Endothelial cell of umbilical vein (primary cell): ENCODE results near the gene MYL3. TPM values are rescaled to one million over a fixed set of nuclear protein-coding genes. Genes with fewer than 3 reads are reported as not detected.

Experiments
- BruUV-seq: library from RNA; stranded (reverse); fragments of 400-500 nt; replicated peaks from 2 replicates; lab custom pipeline; 2021; lab: Mats Ljungman, UMichigan
- CTCF ChIA-PET: fragments of 300-600, 350-600 bp; sonication (Branson Sonifier 250); formaldehyde crosslinking; loops from one replicate; lab custom pipeline; 2021; ENCODE audit warnings: antibody characterized with exemption, inconsistent platforms; lab: Charles Lee
- POLR2A ChIA-PET: fragments of 300-600, 350-600 bp; sonication (Branson Sonifier 250); formaldehyde crosslinking; loops from one replicate; lab custom pipeline; 2021; ENCODE audit warnings: antibody characterized with exemption, inconsistent platforms; lab: Charles Lee
- DNase-seq: peaks from one replicate; pipeline ENCODE4 v3.0.0-alpha.2; 2011; ENCODE audit warnings: low read depth, low spot score
- FAIRE-seq: peaks from 2 replicates; lab custom pipeline; 2011; peaks lifted over from hg19 to GRCh38; lab: Jason Lieb, UNC
- H2AFZ ChIP-seq: 2 replicates; pipeline ENCODE4 v1.6.0; 2012; ENCODE audit warnings: low read depth, low read length, control low read depth, inconsistent platforms
- H3K27ac ChIP-seq: 2 replicates; pipeline ENCODE4 v1.5.1; 2011; ENCODE audit warnings: low read depth, mild to moderate bottlenecking, control low read depth, low read length, moderate library complexity; ENCODE audit not compliant: insufficient read depth
- H3K27me3 ChIP-seq, 2 experiments: 2 replicates each; pipeline versions ENCODE4 v1.6.0 to v1.6.1; 2011; ENCODE audit warnings: low read length in 2 of 2, mixed read lengths in 1 of 2; ENCODE audit not compliant: control insufficient read depth in 2 of 2, insufficient read depth in 2 of 2
- H3K36me3 ChIP-seq, 2 experiments: 2 replicates in 1 of 2; 3 replicates in 1 of 2; pipeline ENCODE4 v1.5.1; 2011; ENCODE audit warnings: low read length in 2 of 2, mild to moderate bottlenecking in 1 of 2, moderate library complexity in 1 of 2; ENCODE audit not compliant: control insufficient read depth in 2 of 2, insufficient read depth in 2 of 2; ENCODE audit errors: extremely low read depth in 1 of 2
- H3K4me1 ChIP-seq: 3 replicates; pipeline ENCODE4 v1.5.1; 2011; ENCODE audit warnings: mild to moderate bottlenecking, low read length; ENCODE audit not compliant: control insufficient read depth, insufficient read depth; ENCODE audit errors: extremely low read depth
- H3K4me2 ChIP-seq: 2 replicates; pipeline ENCODE4 v1.6.1; 2011; ENCODE audit warnings: low read length, control low read depth, mixed read lengths; ENCODE audit not compliant: insufficient read depth
- H3K4me3 ChIP-seq, 3 experiments: fragments of 200-600 bp in 1 of 3; sonication (generic), shearing (Covaris generic) in 1 of 3; replicated peaks in 1 of 3; 2 replicates each; pipeline ENCODE4 v1.5.1; 2011 to 2016; ENCODE audit warnings: control low read depth in 3 of 3, low read length in 3 of 3, mild to moderate bottlenecking in 2 of 3, inconsistent platforms in 1 of 3, low read depth in 1 of 3, moderate library complexity in 1 of 3; ENCODE audit not compliant: insufficient read depth in 1 of 3
- H3K79me2 ChIP-seq: 2 replicates; pipeline ENCODE4 v1.6.0; 2012; ENCODE audit warnings: low read length, inconsistent platforms; ENCODE audit not compliant: control insufficient read depth, insufficient read depth
- H3K9ac ChIP-seq: replicated peaks from 2 replicates; pipeline ENCODE3; 2011; ENCODE audit warnings: low read length, control low read depth; ENCODE audit not compliant: insufficient read depth; ENCODE audit errors: extremely low read depth
- H3K9me1 ChIP-seq: replicated peaks from 3 replicates; pipeline ENCODE4 v1.6.0; 2011; ENCODE audit warnings: mild to moderate bottlenecking, low read length; ENCODE audit not compliant: control insufficient read depth, insufficient read depth; ENCODE audit errors: extremely low read depth
- H3K9me3 ChIP-seq: replicated peaks from 2 replicates; pipeline ENCODE4 v1.5.1; 2012; ENCODE audit warnings: low read length, inconsistent platforms; ENCODE audit not compliant: control insufficient read depth, insufficient read depth
- H4K20me1 ChIP-seq: replicated peaks from 2 replicates; pipeline ENCODE3; 2011; ENCODE audit warnings: mild to moderate bottlenecking, low read length; ENCODE audit not compliant: control insufficient read depth, insufficient read depth; ENCODE audit errors: extremely low read depth
- EZH2 ChIP-seq: IDR thresholded peaks from 2 replicates; pipeline ENCODE4 v1.6.1; 2012; ENCODE audit warnings: borderline replicate concordance, low read depth, mild to moderate bottlenecking, moderate library complexity, low read length, inconsistent platforms; ENCODE audit not compliant: severe bottlenecking
- FOS ChIP-seq: IDR thresholded peaks from 2 replicates; pipeline ENCODE4 v1.6.1; 2011; ENCODE audit warnings: mild to moderate bottlenecking, low read length, moderate library complexity, borderline replicate concordance; ENCODE audit not compliant: insufficient read depth
- GATA2 ChIP-seq: IDR thresholded peaks from 2 replicates; pipeline ENCODE4 v1.7.0; 2011; ENCODE audit warnings: low read depth, mild to moderate bottlenecking, moderate library complexity, mixed read lengths, low read length; ENCODE audit not compliant: insufficient read length, insufficient read depth
- JUN ChIP-seq: IDR thresholded peaks from 2 replicates; pipeline ENCODE4 v1.6.1; 2011; ENCODE audit warnings: borderline replicate concordance, low read depth; ENCODE audit not compliant: insufficient read length, insufficient read depth
- MYC ChIP-seq: IDR thresholded peaks from one replicate; pipeline ENCODE4 v1.6.1; 2011; ENCODE audit warnings: mild to moderate bottlenecking, low read depth, low read length
- POLR2A ChIP-seq: IDR thresholded peaks from 2 replicates; pipeline ENCODE4 v1.6.1; 2012; ENCODE audit warnings: low read depth, mild to moderate bottlenecking, control low read depth, low read length
- POLR2AphosphoS5 ChIP-seq: IDR thresholded peaks from 2 replicates; pipeline ENCODE4 v1.6.1; 2012; ENCODE audit warnings: low read depth, mild to moderate bottlenecking, control low read depth, low read length, moderate library complexity; ENCODE audit not compliant: insufficient read depth
- dilution Hi-C: fragments of 300-500 bp; cut with MboI; formaldehyde crosslinking; loops from one replicate; pipeline ENCODE4 v1.15.0; 2019; ENCODE audit warnings: low sequenced_read_pairs; ENCODE audit not compliant: extremely low pct_ligation_motif_present
- intact Hi-C: fragments of 100-400 bp; cut with micrococcal nuclease; formaldehyde crosslinking; loops from one replicate; pipeline ENCODE4 v1.10.0; 2022
- polyA plus RNA-seq, 4 experiments: library from polyadenylated mRNA; depleted of rRNA in 3 of 4; stranded (reverse) in 3 of 4; unstranded in 1 of 4; fragments of >200 nt; gene quantifications; 2 replicates each; pipeline versions ENCODE4 v1.2.1 to v1.2.3, GENCODE V29; 2011 to 2012; ENCODE audit warnings: missing spikeins in 1 of 4
- total RNA-seq: library from RNA; stranded (reverse); gene quantifications from 2 replicates; pipeline ENCODE4 v1.2.3, GENCODE V29; 2021
- TF ChIP-seq, protein P1 (sequence below), 2 donors: IDR thresholded peaks; 1 replicate in 1 of 2; 2 replicates in 1 of 2; pipeline ENCODE4 v1.5.1; 2011; ENCODE audit warnings: low read length in 2 of 2, mild to moderate bottlenecking in 2 of 2, moderate library complexity in 2 of 2, control low read depth in 1 of 2, inconsistent platforms in 1 of 2, low read depth in 1 of 2; ENCODE audit not compliant: insufficient read depth in 1 of 2; ENCODE audit errors: extremely low read depth in 1 of 2
- TF ChIP-seq, protein P2 (sequence below): IDR thresholded peaks from 2 replicates; pipeline ENCODE4 v1.6.1; 2011; ENCODE audit not compliant: insufficient read depth, insufficient read length

Gene MYL3
- total and polyA plus RNA-seq, 2 donors (not counting 3 experiments of a cell fraction or from before 2014, with no cell fraction given) = not detected

DNA sequence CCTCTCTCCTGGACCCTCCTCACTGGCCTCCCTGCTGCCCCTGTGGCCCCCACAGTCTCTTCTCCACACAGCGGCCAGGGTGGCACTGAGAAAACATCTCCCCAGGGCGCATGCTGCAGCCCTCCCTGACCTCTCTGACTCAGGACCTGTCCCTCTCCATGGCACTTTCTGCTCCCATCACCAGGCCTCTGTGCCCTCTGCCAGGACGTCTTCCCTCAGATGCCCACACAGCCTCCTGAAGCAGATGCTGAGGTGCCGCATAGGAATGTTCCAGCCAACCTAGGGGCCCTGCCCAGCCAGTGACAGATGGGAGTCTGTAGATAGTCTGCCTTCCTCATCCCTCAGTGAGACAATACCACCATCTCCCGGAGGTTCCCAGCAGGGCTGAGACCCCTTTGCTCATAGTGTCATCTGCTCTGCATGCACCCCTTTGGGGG is 8.7 kb downstream of the MYL3 start:
- no peak for DNase-seq
- H3K4me2 ChIP-seq = no peak overlapping the region
- no peaks in the 10 kb centered on the region for H3K36me3 ChIP-seq
- no peaks in the 10 kb centered on the region for H3K79me2 ChIP-seq
- no peak overlapping the region for H3K27ac ChIP-seq
- no peak for FAIRE-seq
- H2AFZ ChIP-seq = no peak overlapping the region
- no peaks in the 10 kb centered on the region for H4K20me1 ChIP-seq
- intact Hi-C loops (no loop called here), dilution Hi-C loops (no loop called here)
- H3K9me1 ChIP-seq = no peaks in the 10 kb centered on the region
- H3K9ac ChIP-seq = no peak overlapping the region
- H3K4me1 ChIP-seq = no peaks in the 10 kb centered on the region
- BruUV-seq = no TSS peak
- ChIA-PET CTCF (interaction anchor here (0.9 kb wide), 1 partner anchor 9 kb away, joined by 3 read pairs; no protein-coding TSS in a partner anchor), POLR2A (no interaction called here)
- H3K4me3 ChIP-seq = no peak overlapping the region
- no peaks in the 10 kb centered on the region for H3K9me3 ChIP-seq
- TF ChIP-seq EZH2 (no peak), POLR2AphosphoS5 (no peak), FOS (no peak), JUN (no peak), MYC (no peak), GATA2 (no peak), POLR2A (no peak)
- TF ChIP-seq, protein P1, sequence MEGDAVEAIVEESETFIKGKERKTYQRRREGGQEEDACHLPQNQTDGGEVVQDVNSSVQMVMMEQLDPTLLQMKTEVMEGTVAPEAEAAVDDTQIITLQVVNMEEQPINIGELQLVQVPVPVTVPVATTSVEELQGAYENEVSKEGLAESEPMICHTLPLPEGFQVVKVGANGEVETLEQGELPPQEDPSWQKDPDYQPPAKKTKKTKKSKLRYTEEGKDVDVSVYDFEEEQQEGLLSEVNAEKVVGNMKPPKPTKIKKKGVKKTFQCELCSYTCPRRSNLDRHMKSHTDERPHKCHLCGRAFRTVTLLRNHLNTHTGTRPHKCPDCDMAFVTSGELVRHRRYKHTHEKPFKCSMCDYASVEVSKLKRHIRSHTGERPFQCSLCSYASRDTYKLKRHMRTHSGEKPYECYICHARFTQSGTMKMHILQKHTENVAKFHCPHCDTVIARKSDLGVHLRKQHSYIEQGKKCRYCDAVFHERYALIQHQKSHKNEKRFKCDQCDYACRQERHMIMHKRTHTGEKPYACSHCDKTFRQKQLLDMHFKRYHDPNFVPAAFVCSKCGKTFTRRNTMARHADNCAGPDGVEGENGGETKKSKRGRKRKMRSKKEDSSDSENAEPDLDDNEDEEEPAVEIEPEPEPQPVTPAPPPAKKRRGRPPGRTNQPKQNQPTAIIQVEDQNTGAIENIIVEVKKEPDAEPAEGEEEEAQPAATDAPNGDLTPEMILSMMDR (IDR thresholded peaks at IDR 0.05; ENCODE audit: extremely low read depth in 1 of 2, insufficient read depth in 1 of 2, low read depth in 1 of 2, low read length in 2 of 2) = no peak
- TF ChIP-seq, protein P2, sequence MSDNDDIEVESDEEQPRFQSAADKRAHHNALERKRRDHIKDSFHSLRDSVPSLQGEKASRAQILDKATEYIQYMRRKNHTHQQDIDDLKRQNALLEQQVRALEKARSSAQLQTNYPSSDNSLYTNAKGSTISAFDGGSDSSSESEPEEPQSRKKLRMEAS = no peak
- peaks cover 0 to 5% of the 10 kb centered on the region in 2 experiments for H3K27me3 ChIP-seq
